ENCODE data around the gene ZBTB7C.
A peak's percentile ranks its signal among the peaks of the same experiment; 100 is the strongest.

The ZBTB7C gene

DNA sequence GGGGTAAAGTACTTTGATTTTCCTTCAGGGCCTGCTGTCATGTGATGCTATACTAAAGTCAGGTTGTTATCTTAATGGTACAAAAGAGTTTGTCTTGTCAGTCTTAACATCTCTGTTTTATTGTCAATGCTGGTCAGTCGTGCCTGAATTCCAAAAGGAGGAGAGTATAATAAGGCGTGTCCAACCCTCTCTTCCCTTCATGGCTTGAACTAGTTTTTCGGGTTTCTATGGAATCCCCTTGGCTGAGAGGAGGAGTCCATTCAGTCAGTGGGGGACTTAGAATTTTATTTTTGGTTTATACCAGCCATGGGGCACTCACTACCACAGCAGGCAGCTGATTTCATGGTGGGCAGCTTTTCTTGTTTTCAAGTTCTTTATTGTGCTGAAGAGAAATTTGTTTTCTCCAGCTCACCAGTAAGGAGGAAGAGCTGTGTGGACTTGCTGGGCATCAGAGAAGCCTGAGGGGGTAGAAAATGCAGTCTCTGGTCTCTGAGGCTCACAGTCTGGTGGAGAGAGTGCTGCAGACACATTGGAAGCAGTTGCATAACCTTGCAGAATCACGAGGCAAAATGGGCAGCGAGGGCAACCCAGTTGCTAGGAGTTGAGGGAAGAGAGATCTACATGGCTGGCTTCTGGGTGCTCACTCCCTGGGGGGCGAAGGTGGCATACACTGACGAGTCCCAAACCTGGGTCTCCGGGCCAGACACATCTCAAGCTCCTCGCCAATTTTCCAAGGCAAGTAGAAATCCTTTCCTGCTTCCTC, 193.1 kb downstream of the ZBTB7C start:
- no peak for DNase-seq (ENCODE audit: low read depth)

DNA sequence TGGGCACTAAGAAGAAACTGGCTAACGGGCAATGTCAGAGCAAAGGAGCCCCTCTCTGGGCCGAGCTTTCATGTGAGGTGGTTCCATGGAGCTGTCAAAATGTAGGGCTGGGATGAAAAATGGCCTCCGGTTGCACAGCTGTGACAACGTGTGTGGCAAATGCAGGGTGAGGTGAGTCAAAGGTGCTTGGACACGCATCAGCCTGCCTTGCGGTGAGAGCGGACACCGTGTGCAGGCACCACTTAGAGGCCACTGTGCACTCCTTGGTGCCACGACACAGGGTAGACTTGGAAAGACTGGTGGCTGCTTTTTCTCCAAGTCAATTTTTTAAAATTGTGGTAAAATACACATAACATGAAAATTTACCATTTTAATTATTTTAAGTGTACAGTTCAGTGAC, 195.4 kb downstream of the ZBTB7C start:
- DNase-seq (ENCODE audit: low read depth), result no peak

DNA sequence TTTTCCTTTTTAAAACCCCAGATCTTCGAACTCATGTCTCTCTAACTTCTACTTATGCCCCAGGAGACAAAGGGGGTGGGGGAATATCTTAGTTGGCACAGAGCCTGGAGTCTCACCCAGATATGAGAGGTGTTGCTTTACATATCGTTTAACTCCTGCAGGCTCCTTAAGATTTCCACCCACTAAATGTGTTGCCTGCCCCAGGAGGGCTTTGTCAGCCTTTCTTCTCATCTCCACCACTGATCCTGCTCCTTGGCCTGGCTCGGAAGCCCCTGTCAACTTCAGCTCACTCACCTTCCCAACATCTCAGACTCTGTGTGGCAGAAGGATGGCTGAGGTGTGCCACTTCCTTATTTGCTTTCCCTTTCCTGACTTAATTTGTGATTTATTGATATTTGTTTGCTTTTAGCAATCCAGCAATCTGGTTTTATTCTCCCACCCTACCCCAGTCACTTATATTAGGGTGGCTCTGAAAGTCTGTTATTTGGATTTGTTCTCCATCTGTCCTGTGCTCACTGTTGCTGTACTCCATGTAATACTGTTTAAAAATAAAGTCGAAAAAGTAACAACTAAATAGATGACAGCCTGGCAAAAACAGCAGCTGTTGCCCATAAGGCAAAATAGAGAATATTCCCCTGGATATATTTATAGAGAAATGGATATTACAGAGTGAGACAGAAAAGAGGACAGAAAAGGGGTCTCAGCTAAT, 200.6 kb downstream of the ZBTB7C start:
- DNase-seq (ENCODE audit: low read depth), result no peak

DNA sequence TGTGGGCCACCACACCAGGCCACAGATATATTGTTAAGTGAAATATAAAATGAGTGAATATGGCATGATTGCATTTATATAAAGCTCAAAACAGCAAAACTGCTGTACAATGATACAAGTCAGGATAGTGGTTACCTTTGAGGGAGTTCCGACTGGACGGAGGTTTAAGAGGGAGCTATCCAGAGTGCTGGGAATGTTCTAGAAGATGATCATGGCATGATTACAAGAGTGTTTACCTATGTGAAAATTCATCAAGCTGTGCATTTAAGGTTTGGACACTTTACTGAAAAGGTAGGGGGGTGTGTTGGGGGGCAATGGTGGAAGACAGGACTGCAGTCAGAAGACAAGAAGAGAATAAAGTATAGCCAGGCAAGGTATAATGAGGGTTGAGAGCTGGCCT, 201.4 kb downstream of the ZBTB7C start:
- no peak for DNase-seq (ENCODE audit: low read depth)

DNA sequence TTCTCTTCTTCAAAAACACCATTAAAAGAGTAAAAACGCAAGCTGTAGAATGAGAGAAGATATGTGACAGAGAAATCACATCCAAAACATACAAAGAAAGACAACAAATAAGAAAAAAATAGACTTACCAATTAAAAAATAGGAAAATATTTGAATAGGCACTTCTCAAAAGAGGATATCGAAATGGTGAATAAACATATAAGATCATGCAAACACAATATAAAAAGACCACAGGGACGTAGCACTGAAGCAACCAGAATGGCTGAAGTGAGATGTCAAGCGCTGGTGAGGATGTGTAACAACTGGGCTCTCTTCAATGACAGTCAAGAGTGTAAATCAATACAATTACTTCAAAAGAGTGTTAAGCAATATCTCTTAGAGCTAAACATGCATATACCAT, 202.3 kb downstream of the ZBTB7C start:
- no peak for DNase-seq (ENCODE audit: low read depth)

DNA sequence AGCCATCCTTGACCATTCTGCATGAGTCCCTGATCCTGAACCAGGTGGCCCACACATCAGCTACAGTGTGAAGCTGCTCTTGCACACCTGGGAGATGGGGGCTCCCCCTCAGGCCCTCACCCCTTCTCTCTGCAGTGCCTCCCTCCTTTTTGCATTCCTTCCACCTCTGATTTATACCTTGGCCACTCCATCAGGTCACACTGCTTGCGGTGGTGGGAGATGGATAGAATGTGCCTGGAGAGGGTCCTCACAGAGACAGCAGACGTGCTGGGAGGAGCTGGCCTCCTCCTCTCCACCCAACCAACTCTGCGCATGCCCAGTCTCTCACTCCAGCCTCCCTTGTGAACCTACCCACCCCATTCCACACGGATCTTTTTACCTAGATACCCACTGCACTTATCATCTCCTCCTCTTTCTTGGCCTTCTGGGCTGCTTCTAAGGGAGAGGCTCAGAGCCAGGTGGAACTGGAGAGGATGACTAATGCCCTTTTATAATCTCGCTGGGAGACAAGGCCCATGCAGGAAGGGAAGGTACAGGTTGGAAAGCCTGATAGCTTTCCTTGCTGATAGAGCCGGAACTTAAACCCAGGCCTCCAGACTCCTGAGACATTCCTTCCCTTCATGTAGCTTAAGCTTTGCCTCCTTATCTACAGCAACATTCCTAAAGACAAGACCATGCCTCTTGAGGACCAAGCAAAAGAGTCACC, 205.1 kb downstream of the ZBTB7C start:
- no peak for DNase-seq (ENCODE audit: low read depth)

DNA sequence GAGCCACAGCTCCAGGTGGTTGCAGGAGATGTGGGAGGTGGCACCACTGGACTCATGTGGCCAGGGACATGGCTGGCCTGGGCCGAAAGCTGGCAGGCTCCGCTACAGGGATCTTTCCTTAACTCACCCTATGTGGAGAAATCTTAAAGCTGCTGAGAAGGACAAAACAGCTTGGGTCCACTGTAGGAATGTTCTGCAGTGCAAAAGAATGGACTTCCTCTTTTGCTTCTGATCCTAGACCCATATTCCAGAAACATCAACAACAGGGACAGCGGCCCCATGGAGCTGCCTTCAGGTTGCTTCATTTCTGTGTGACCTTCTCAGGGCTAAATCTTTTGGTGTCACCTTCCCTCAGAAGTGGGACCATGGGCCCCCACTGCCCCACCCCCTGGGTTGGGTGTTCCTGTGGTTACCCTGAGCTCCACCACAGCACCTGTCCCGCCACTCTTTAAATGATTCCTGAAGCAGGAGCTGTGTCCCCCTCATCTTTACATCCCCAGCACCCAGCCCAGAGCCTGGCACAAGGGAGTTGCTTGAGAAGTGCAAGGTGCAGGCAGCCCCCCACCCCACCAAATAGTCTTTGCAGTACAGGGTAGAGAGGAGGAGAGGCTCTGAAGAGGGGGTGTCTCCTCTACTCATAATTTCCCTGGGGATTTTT, 205.8 kb downstream of the ZBTB7C start:
- DNase-seq (ENCODE audit: low read depth), result no peak

DNA sequence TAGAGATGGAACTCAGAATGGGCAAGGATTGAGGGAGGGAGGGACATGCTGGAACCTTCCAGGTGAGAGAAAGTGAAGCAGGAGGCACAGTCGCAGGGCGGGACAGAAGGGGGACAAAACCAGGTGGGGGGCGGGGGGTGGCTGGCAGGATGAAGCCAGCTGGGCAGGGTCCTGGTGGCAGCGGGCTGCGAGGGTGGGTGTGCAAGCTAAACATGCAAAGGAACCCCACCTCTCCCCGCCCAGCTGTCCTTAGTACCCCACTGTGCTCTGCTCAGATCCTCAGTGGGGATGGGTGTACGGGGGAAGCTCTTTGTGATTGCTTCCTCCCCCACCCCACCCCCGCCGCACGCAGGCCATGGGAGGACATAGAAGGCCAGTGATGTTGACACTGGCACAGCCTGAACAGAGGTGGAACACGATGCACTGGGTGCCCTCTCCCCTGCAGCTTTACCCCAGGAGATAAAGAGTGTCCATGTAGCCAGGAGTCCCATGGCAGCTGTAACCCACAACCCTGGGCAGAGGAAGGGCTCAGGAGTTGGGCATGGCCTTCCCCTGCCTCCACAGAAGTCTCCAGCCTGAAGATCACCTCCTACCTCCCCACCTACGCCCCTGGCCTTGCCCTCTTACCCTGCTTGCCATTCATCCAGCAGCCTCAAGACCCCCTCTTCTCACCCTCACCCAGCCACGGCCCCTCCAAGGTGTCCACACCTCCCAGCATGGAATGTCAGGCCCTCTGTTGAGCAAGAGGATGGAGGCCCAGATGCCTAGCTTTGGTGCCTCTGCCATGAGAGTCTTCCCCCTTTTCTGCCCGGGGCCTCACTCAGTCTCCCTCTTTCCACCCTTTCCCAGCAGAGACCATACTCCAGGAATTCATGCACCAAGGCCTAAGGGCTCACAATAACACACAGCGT, 206.6 kb downstream of the ZBTB7C start:
- DNase-seq (ENCODE audit: low read depth), result no peak

DNA sequence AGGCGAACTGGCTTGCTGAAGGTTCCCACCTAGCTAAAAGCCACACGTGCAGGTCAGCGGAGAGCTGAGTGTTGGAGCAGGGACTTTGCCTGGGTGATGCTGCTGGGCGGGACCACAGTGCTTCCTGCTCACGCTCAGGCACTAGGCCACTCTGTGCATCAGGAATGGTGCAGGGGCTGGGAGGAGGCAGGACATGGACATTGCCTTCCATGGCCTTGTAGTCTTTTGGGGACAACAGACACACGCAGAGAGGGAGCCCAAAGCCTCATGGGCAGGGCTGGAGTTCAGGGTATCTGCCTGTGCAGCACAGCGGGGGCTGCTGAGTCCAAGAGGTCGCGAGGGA, 207.2 kb downstream of the ZBTB7C start:
- DNase-seq (ENCODE audit: low read depth), result no peak

DNA sequence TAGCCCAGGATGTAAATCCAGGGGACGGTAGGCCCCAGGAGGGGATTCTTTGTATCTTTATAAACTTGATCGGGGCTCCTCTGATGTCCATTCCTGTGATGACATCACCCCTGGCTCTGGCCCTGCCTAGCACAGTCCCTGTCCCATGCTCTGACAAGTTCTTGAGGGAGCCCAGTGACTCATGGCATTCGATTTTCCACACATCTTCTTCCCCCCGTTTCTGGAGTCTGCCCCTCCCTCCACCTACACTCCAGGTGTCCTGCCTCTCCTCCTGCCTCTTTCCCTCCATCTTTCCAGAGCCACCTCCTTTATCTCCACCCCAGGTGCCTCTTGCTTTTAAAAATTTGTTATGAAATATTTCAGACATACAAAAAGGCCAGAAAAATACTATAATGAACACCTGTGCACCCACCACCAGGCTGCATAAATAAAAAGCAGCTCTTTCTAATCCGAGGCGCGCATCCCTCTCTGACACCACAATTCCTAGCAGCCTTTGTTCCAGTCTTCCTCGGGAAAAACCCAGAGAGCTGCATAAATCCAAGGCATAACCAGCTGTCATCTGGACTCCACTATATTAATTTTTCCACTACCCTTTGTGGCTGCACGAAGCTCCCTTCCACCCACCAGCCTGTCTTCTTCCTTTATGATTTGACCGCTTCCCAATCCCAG, 207.7 kb downstream of the ZBTB7C start:
- no peak for DNase-seq (ENCODE audit: low read depth)

DNA sequence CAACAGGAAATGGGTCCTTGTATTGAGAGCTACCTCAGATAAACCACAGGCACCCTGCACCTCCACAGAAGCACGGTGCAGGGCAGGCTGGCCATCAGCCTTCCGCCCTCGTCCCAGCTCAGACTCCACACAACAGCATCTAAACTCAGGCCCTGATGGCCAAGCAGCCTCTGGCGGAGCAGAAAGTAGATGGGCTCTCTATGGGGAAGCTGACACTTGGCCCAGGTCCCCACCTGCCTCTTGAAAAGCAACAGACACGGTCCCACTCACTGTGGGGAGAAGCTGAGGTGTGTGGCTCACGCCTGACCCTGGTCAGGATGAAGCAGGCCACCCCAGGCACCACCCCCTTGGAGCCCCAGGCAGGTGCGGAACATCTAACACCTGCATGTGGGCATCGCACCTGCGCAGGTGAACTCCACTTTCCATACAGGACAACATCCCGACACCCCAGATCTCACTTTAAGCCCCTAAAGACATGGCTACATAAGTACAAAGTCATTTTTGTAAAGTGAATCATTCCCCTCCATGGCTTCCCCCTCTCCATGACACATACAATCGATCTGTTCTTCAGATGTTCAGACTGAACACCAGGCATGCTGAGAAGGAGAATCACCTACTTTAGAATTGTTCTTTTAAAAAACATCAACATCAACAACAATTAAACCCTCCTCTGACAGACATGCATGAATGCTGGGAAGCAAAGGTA, 208.4 kb downstream of the ZBTB7C start:
- no peak for DNase-seq (ENCODE audit: low read depth)

DNA sequence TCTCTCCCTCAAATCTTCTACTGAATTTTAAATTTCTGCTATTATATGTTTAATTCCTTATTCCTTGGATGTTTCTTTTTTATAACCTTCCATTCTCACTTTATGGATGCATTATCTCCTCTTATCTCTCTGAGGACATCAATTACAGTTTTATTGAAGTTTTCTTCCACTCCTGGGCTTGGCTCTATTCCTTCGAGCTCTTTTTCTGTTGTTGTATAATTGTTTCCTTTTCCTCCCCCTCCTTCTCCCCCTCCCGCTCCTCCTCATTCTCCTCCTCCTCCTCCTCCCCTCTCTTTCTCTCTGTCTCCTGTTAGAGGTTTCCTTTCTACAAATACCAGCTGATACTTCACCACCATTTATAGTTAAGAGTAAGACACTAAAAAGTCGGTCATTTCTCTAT, 209.8 kb downstream of the ZBTB7C start:
- DNase-seq (ENCODE audit: low read depth), result no peak

DNA sequence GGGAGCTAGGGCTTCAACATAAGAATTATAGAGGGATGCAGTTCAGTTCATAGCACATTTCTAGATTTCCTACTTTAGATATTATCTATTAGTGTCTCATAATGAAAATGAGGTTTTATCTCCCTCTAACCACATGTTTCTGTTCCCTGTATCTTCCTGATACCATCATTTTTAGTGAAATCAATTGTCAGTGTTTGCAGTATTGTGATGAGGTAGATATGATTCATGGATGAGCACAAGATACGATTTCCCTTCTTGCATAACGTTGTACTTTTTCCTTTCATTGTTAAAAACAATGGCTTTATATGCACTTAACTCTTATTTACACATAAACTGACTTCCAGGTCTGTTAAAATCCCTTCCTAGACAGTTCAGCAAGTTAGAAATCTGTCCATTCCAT, 211.4 kb downstream of the ZBTB7C start:
- peak; percentile 35 for DNase-seq (ENCODE audit: low read depth)

DNA sequence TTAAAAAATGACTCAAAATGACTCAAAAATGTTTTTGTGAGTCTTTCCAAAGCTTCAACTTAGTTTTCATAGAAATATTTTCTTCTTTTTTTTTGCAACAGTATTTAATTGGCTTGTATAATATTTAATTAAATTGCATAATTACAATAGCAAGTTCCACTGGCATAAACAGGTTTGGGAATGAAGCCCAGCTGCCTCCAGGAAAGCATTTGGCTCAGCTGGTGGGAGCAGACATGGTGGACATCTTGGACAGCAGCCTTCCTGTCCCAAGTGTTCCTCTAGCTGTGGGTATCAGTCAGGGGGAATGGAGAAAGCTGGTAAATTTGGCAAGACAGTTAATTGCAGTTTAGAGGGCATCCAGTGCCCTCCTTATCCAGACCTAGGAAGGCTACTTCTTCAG, 213.4 kb downstream of the ZBTB7C start:
- DNase-seq (ENCODE audit: low read depth), result no peak

DNA sequence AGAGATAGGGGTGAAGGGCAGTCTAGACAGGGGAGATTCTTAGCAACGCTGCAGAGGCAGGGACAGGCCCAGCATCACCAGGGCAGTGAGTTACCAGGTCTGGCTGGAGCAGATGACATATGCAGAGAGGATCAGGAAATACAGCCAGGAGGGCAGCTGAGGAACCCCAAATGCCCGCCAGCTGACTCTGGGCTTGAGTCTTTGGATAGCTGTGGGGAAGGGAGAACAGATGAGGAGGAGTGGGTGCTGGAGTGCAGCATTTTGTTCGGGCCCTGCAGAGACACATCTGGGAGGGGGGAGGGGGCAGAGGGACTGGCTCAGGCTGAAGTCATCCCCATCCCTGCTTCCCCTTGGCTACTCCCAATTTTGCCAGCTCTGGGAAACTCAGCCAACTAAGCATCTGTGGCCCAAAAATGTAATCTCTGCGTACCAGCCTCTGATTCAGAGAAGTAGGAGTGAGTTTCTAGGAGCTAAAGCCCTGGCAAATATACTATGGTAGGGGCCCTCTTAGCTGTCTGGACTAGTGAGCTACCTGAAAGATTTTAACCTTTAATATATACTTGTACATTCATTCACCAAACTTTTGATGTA, 214.5 kb downstream of the ZBTB7C start:
- no peak for DNase-seq (ENCODE audit: low read depth)

DNA sequence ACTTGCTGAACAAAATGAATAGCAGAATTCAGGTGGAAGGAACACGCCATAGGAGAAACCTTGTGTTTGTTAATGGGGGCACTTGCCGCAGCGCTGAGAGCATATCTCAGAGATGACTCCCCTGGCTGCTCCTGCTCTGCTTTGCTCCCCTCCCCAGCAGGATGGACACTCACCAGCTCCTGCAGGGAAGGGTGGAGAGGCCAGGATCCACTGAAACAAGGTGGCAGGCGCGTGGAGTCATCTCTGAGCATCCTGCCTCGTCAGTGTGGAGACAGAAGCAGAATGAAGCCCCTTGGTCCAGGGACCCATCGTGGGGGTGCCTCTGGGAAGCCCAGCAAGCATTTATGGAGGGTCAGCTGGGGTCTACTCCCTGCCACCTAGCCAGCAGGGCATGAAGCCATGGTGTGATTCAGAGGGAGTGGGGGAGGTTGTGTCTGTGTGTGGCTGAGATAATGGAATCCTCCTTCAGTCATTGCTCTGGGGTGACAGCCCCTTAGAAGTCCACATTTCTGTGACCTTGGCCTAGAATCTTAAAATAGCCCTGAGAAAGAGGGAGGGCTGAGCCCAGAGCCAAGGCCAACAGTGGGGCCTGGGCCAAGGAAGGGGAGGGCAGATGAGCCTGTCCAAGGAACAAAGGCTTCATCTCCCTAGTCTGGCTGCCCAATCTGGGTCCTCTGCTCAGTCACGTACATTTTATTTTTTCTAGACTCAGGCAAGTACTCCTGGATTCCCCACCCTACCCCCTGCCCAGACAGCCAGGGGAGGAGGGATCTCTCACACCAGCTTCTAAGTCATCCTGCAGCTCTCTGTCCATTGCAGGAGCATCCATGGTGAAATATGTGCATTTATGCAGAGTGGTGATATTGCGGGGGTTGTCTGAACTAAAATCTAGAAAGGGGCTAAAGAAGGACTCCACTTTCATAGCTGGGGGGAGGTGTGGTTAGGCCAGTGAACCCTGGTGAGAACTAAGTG, 215.4 kb downstream of the ZBTB7C start:
- DNase-seq (ENCODE audit: low read depth), result peak; percentile 17

DNA sequence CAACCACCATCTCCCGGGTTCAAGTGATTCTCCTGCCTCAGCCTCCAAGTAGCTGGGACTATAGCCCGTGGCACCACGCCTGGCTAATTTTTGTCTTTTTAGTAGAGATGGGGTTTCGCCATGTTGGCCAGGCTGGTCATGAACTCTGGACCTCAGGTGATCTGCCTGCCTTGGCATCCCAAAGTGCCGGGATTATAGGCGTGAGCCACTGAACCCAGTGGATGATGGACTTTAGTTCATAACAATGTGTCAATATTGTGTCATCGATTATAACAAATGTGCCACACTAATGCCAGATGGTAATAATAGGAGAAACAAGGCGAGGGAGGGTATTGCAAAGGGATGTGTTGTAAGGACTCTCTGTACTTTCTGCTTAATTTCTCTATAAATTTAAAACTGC, 216.6 kb downstream of the ZBTB7C start:
- no peak for DNase-seq (ENCODE audit: low read depth)

DNA sequence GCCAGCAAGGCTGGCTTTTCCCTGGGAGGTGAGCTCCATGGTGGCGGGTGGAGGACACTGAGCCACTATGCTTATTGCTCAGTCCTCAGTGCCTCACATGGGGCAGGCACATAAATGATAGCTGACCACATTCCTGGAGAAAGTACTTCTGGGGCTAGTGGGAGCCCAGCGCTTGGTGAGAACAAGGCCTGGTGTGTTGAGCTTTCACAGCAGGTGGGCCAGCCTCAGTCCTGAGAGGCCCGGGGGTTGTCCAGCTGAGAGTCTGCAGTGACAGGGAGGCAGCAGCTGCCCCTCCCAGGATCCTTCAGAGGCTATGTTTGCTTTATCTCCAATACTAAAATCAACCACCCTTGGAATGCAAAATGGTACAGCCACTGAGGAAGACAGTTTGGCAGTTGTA, 217.7 kb downstream of the ZBTB7C start:
- no peak for DNase-seq (ENCODE audit: low read depth)

DNA sequence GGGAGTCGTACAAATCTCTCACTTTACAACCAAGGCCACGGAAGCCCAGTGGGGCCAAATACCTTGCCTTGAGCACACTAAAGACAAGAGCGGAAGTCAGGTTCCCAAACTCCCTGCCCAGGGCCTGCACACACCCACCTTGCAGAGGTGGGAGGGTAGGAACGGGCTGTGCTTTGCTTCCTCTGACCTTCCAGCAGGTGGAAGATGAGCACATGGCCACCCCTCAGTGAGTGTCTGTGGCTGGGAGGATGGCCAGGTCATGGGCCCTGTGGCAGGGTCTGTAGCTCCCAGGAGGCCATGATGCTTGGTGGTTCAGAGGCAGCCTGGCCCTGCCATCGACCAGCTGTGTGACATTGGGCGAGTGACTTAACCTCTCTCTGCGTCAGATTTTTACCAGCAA, 218.2 kb downstream of the ZBTB7C start:
- no peak for DNase-seq (ENCODE audit: low read depth)

Data from amniotic epithelial cell (primary cell).